Osteoblast (primary cell): ENCODE measurements around the gene HEY2. TPM values are rescaled to one million over a fixed set of nuclear protein-coding genes. Genes with fewer than 3 reads are reported as not detected.
"Not testable (repeated sequence)": the region's sequence is repeated elsewhere in the genome, so short reads cannot be mapped to it uniquely, and the experiment has no call there.

Experiments
- DNase-seq: peaks from one replicate; pipeline ENCODE4 v3.0.0; 2011; ENCODE audit warnings: low spot score, mixed read lengths; ENCODE audit not compliant: insufficient read length; ENCODE audit errors: missing footprints
- H2AFZ ChIP-seq: 2 replicates; pipeline ENCODE4 v1.6.0; 2011; ENCODE audit warnings: mild to moderate bottlenecking, low read length
- H3K27ac ChIP-seq: 2 replicates; pipeline ENCODE4 v1.5.1; 2011; ENCODE audit warnings: mild to moderate bottlenecking, low read depth, low read length, moderate library complexity
- H3K27me3 ChIP-seq: 2 replicates; pipeline ENCODE4 v1.6.0; 2012; ENCODE audit warnings: mild to moderate bottlenecking, control low read depth, inconsistent platforms, low read length, moderate library complexity; ENCODE audit not compliant: insufficient read depth
- H3K36me3 ChIP-seq: 2 replicates; pipeline ENCODE4 v1.5.1; 2011; ENCODE audit warnings: mild to moderate bottlenecking, low read length, control low read depth, moderate library complexity; ENCODE audit not compliant: insufficient read depth
- H3K4me1 ChIP-seq: 2 replicates; pipeline ENCODE4 v1.5.1; 2011; ENCODE audit warnings: mild to moderate bottlenecking, low read length, control low read depth, moderate library complexity; ENCODE audit not compliant: insufficient read depth
- H3K4me2 ChIP-seq: 2 replicates; pipeline ENCODE4 v1.6.0; 2011; ENCODE audit warnings: mild to moderate bottlenecking, low read length; ENCODE audit not compliant: insufficient read depth
- H3K4me3 ChIP-seq: fragments of 200-600 bp; sonication (generic); 3 replicates; pipeline ENCODE4 v1.5.1; 2012; ENCODE audit warnings: mild to moderate bottlenecking, low read length, inconsistent platforms; ENCODE audit not compliant: insufficient read depth
- H3K79me2 ChIP-seq: 2 replicates; pipeline ENCODE4 v1.6.0; 2012; ENCODE audit warnings: mild to moderate bottlenecking, low read length, control low read depth, inconsistent platforms; ENCODE audit not compliant: insufficient read depth
- H3K9me3 ChIP-seq: 2 replicates; pipeline ENCODE4 v1.5.1; 2011; ENCODE audit warnings: low read depth, low read length, control low read depth
- H4K20me1 ChIP-seq: 2 replicates; pipeline ENCODE4 v1.6.0; 2012; ENCODE audit warnings: mild to moderate bottlenecking, low read length, control low read depth; ENCODE audit not compliant: insufficient read depth
- CTCF ChIP-seq: IDR thresholded peaks from 2 replicates; pipeline ENCODE4 v1.5.1; 2011; ENCODE audit warnings: mild to moderate bottlenecking, low read depth, low read length, moderate library complexity; ENCODE audit errors: extremely low read depth
- total RNA-seq: library from RNA; depleted of rRNA; stranded (reverse); fragments of >200 nt; gene quantifications from 2 replicates; pipeline ENCODE4 v1.2.3, GENCODE V29; 2012

HEY2 gene
- total RNA-seq, 1 donor: 2.2 TPM

- Histone ChIP-seq H3K9me3 (no peaks in the 10 kb centered on the region), H3K79me2 (peaks cover 84% of the 10 kb centered on the region), H4K20me1 (no peaks in the 10 kb centered on the region), H2AFZ (no peak overlapping the region), H3K4me2 (no peak overlapping the region), H3K4me1 (peaks cover 32% of the 10 kb centered on the region), H3K27me3 (no peaks in the 10 kb centered on the region), H3K4me3 (no peak overlapping the region), H3K36me3 (no peaks in the 10 kb centered on the region), H3K27ac (peak overlapping the region; percentile 56)
- DNase-seq: no peak
- no peak for TF ChIP-seq CTCF
Observed at GRCh38 chr6:125798734-125799508, 49.5 kb downstream of the HEY2 start.

GRCh38 chr6:125802383-125802782, 53.0 kb downstream of the HEY2 start:
- H3K4me2 ChIP-seq: peak overlapping the region; percentile 49
- H3K36me3 ChIP-seq: no peaks in the 10 kb centered on the region
- no peaks in the 10 kb centered on the region for H3K27me3 ChIP-seq
- no peaks in the 10 kb centered on the region for H3K9me3 ChIP-seq
- peaks cover 76% of the 10 kb centered on the region for H3K79me2 ChIP-seq
- no peak for DNase-seq
- TF ChIP-seq CTCF: no peak
- H3K27ac ChIP-seq: peak overlapping the region; percentile 72
- peaks cover 20% of the 10 kb centered on the region for H3K4me1 ChIP-seq
- no peak overlapping the region for H3K4me3 ChIP-seq
- H4K20me1 ChIP-seq: no peaks in the 10 kb centered on the region
- H2AFZ ChIP-seq: no peak overlapping the region

- DNase-seq: no peak
- Histone ChIP-seq H3K79me2 (peaks cover 76% of the 10 kb centered on the region), H3K27me3 (no peaks in the 10 kb centered on the region), H3K4me2 (peak overlapping the region; percentile 49), H3K4me1 (peaks cover 20% of the 10 kb centered on the region), H3K36me3 (no peaks in the 10 kb centered on the region), H4K20me1 (no peaks in the 10 kb centered on the region), H3K9me3 (no peaks in the 10 kb centered on the region), H2AFZ (peak overlapping the region; percentile 23), H3K4me3 (no peak overlapping the region), H3K27ac (peak overlapping the region; percentile 72)
- TF ChIP-seq CTCF: no peak
Observed at GRCh38 chr6:125802943-125803377, 53.5 kb downstream of the HEY2 start.

- peaks cover 15% of the 10 kb centered on the region for H3K4me1 ChIP-seq
- peaks cover 78% of the 10 kb centered on the region for H3K79me2 ChIP-seq
- H3K9me3 ChIP-seq: no peaks in the 10 kb centered on the region
- no peak for TF ChIP-seq CTCF
- H3K27ac ChIP-seq: no peak overlapping the region
- H4K20me1 ChIP-seq: no peaks in the 10 kb centered on the region
- H3K27me3 ChIP-seq: no peaks in the 10 kb centered on the region
- H3K4me3 ChIP-seq: no peak overlapping the region
- no peak overlapping the region for H2AFZ ChIP-seq
- H3K4me2 ChIP-seq: no peak overlapping the region
- no peaks in the 10 kb centered on the region for H3K36me3 ChIP-seq
- no peak for DNase-seq
Observed at GRCh38 chr6:125804264-125804663, 54.8 kb downstream of the HEY2 start.

- H3K4me1 ChIP-seq: peaks cover 15% of the 10 kb centered on the region
- not testable (repeated sequence) for H3K36me3 ChIP-seq, H3K9me3 ChIP-seq, DNase-seq, H4K20me1 ChIP-seq, H3K4me3 ChIP-seq, H2AFZ ChIP-seq, H3K27ac ChIP-seq, H3K4me2 ChIP-seq, H3K27me3 ChIP-seq
- peaks cover 79% of the 10 kb centered on the region for H3K79me2 ChIP-seq
Observed at GRCh38 chr6:125804866-125805425, 55.5 kb downstream of the HEY2 start.
